ENCODE data around the gene GPRASP1.

DNA sequence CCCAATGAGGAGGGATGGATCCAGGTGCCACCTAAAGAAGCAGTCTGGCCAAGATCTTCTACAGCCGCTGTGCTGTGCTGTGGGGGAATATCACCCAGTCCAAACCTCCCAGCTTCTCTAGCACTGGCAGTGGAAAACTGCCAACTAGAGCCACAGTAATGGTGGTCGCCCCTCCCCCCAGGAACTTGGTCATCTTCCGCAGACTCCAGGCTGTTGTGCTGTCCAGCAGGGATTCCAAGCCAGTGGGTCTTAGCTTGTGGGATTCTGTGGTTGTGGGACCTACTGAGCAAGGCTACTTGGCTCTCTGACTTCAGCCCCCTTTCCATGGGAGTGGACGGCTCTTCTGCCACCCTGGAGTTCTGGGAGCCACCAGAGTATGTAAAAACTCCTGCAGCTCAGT is 18.2 kb downstream of the GPRASP1 start:
- no peak for TF ChIP-seq POLR2AphosphoS5 (IDR thresholded peaks at IDR 0.05; ENCODE audit: low read depth, low read length)
- no peak for TF ChIP-seq SIN3A (IDR thresholded peaks at IDR 0.05; ENCODE audit: borderline replicate concordance, insufficient read depth, low read length)
